Measurements from ENCODE around the gene SLC26A11. TPM values are rescaled to one million over a fixed set of nuclear protein-coding genes. Genes with fewer than 3 reads are reported as not detected.

SLC26A11 gene
- total RNA-seq, 1 experiment from 2014 or later = 17.7 TPM

Other genes with a start within 250 kb of the SLC26A11 start
- gene TBC1D16, start 184.6 kb upstream of the SLC26A11 start, total RNA-seq (2021; ENCODE audit: unreplicated experiment) = 31.1 TPM
- gene CCDC40, start 183.8 kb upstream of the SLC26A11 start, total RNA-seq (2021; ENCODE audit: unreplicated experiment) = 10.3 TPM
- 131 TPM for gene GAA, start 118.8 kb upstream of the SLC26A11 start, total RNA-seq (2021; ENCODE audit: unreplicated experiment)
- gene EIF4A3, start 73.3 kb upstream of the SLC26A11 start, total RNA-seq (2021; ENCODE audit: unreplicated experiment) = 248 TPM
- gene CARD14, start 50.4 kb upstream of the SLC26A11 start, total RNA-seq (2021; ENCODE audit: unreplicated experiment) = 0.25 TPM
- 34.4 TPM for gene SGSH, start 94 bp upstream of the SLC26A11 start, total RNA-seq (2021; ENCODE audit: unreplicated experiment)
- gene RNF213, start 40.4 kb downstream of the SLC26A11 start, total RNA-seq (2021; ENCODE audit: unreplicated experiment) = 44.5 TPM
- 45.6 TPM for gene ENDOV, start 194.7 kb downstream of the SLC26A11 start, total RNA-seq (2021; ENCODE audit: unreplicated experiment)

Data from HCT116 (cell line).